ENCODE results near the gene BHMT2. TPM values are rescaled to one million over a fixed set of nuclear protein-coding genes. Genes with fewer than 3 reads are reported as not detected.

BHMT2 gene
- polyA plus RNA-seq, 2 of the 4 experiments (the other 2 are of a cell fraction): not detected

DNA sequence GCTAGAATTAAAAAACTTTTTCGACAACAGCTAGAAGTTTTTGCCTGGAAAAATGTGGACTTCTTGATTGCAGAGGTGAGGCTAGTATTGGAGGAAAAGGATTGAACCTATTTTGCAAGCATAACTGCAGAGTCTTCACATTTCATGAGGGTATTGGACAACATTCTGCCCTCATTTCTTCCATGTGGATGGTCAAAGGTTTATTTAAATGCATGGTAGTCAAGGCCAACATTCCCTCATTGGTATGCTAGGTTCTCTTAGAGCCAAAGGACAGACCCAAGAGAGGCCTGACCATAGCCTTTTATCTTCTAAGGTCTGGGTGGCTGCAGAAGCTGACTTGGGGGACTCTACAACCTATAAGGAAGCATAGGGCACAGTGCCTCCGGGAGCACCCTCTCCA is 11.2 kb downstream of the BHMT2 start:
- ChIA-PET POLR2A (no interaction called here), CTCF (no interaction called here)
- FAIRE-seq: no peak
- no peaks in the 10 kb centered on the region for H3K9me3 ChIP-seq
- no peak for TF ChIP-seq SMC3 (IDR thresholded peaks at IDR 0.05)
- no peak for TF ChIP-seq ZFP36 (IDR thresholded peaks at IDR 0.05; ENCODE audit: borderline replicate concordance, partially characterized antibody)
- TF ChIP-seq NPAS2 (CRISPR knock-in tag; IDR thresholded peaks at IDR 0.05; ENCODE audit: borderline replicate concordance): no peak
- no peak for TF ChIP-seq MAFK (IDR thresholded peaks at IDR 0.05; ENCODE audit: partially characterized antibody)
- no peak for TF ChIP-seq JUN (IDR thresholded peaks at IDR 0.05)
- TF ChIP-seq, protein P1, sequence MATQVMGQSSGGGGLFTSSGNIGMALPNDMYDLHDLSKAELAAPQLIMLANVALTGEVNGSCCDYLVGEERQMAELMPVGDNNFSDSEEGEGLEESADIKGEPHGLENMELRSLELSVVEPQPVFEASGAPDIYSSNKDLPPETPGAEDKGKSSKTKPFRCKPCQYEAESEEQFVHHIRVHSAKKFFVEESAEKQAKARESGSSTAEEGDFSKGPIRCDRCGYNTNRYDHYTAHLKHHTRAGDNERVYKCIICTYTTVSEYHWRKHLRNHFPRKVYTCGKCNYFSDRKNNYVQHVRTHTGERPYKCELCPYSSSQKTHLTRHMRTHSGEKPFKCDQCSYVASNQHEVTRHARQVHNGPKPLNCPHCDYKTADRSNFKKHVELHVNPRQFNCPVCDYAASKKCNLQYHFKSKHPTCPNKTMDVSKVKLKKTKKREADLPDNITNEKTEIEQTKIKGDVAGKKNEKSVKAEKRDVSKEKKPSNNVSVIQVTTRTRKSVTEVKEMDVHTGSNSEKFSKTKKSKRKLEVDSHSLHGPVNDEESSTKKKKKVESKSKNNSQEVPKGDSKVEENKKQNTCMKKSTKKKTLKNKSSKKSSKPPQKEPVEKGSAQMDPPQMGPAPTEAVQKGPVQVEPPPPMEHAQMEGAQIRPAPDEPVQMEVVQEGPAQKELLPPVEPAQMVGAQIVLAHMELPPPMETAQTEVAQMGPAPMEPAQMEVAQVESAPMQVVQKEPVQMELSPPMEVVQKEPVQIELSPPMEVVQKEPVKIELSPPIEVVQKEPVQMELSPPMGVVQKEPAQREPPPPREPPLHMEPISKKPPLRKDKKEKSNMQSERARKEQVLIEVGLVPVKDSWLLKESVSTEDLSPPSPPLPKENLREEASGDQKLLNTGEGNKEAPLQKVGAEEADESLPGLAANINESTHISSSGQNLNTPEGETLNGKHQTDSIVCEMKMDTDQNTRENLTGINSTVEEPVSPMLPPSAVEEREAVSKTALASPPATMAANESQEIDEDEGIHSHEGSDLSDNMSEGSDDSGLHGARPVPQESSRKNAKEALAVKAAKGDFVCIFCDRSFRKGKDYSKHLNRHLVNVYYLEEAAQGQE (IDR thresholded peaks at IDR 0.05): no peak
- TF ChIP-seq ZNF302 (CRISPR knock-in tag; IDR thresholded peaks at IDR 0.05): no peak
- TF ChIP-seq SREBF2 (IDR thresholded peaks at IDR 0.05): no peak
- TF ChIP-seq, protein P2, sequence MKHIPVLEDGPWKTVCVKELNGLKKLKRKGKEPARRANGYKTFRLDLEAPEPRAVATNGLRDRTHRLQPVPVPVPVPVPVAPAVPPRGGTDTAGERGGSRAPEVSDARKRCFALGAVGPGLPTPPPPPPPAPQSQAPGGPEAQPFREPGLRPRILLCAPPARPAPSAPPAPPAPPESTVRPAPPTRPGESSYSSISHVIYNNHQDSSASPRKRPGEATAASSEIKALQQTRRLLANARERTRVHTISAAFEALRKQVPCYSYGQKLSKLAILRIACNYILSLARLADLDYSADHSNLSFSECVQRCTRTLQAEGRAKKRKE (CRISPR knock-in tag; IDR thresholded peaks at IDR 0.05; ENCODE audit: low read depth): no peak
- TF ChIP-seq CHD2 (IDR thresholded peaks at IDR 0.05; ENCODE audit: low read length, partially characterized antibody): no peak
- no peak for TF ChIP-seq POLR2A (IDR thresholded peaks at IDR 0.05; ENCODE audit: low read length)
- no peak for TF ChIP-seq GATA3 (IDR thresholded peaks at IDR 0.05; ENCODE audit: borderline replicate concordance)
- TF ChIP-seq PHF8 (IDR thresholded peaks at IDR 0.05; ENCODE audit: borderline replicate concordance, low read depth): no peak
- TF ChIP-seq POLR2AphosphoS2 (conservative IDR thresholded peaks at IDR 0.05; ENCODE audit: low read length): no peak
- no peak for TF ChIP-seq RAD21 (conservative IDR thresholded peaks at IDR 0.05 in 1 of 2, IDR thresholded peaks at IDR 0.05 in 1 of 2)
- DNase-seq (ENCODE audit: low read depth in 1 of 2, low spot score in 1 of 2): no peak
- no peak overlapping the region for H3K27ac ChIP-seq
- WGBS (ENCODE audit: missing lambda C conversion rate): 4% methylated on average over 2 of the region's 2 CpGs
- no peak overlapping the region for H3K4me2 ChIP-seq
- no peak overlapping the region for H3K4me3 ChIP-seq
- H3K4me1 ChIP-seq: no peaks in the 10 kb centered on the region
- ATAC-seq: no peak

DNA sequence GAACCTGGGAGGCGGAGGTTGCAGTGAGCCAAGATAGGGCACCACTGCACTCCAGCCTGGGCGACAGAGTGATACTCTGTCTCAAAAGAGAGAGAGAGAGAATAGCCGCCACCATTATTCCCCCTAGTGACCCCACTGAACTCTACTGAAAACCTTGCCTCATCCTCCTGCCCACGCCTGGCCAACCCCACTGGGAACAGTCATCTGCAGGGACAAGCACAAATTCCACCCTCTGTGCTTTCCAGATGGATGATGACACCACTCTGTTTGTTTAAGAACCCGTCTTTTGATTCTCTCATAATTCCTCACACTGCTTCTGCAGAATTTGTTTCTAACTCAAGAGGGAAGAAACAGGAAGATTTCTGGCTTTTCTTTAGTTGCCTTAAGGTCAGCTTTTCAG is 12.2 kb downstream of the BHMT2 start:
- Histone ChIP-seq H3K4me1 (no peaks in the 10 kb centered on the region), H3K4me2 (no peak overlapping the region), H3K4me3 (no peak overlapping the region), H3K27ac (no peak overlapping the region), H3K9me3 (no peaks in the 10 kb centered on the region)
- ATAC-seq: no peak
- no peak for TF ChIP-seq CHD2 (IDR thresholded peaks at IDR 0.05; ENCODE audit: low read length, partially characterized antibody)
- TF ChIP-seq BHLHE40 (IDR thresholded peaks at IDR 0.05; ENCODE audit: low read depth, low read length): no peak
- TF ChIP-seq, protein P3, sequence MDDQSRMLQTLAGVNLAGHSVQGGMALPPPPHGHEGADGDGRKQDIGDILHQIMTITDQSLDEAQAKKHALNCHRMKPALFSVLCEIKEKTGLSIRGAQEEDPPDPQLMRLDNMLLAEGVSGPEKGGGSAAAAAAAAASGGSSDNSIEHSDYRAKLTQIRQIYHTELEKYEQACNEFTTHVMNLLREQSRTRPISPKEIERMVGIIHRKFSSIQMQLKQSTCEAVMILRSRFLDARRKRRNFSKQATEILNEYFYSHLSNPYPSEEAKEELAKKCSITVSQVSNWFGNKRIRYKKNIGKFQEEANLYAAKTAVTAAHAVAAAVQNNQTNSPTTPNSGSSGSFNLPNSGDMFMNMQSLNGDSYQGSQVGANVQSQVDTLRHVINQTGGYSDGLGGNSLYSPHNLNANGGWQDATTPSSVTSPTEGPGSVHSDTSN (IDR thresholded peaks at IDR 0.05): no peak
- TF ChIP-seq FOXS1 (CRISPR knock-in tag; IDR thresholded peaks at IDR 0.05): no peak
- TF ChIP-seq JUNB (IDR thresholded peaks at IDR 0.05): no peak
- TF ChIP-seq KDM1A (IDR thresholded peaks at IDR 0.05; ENCODE audit: low read depth): no peak
- TF ChIP-seq, protein P4, sequence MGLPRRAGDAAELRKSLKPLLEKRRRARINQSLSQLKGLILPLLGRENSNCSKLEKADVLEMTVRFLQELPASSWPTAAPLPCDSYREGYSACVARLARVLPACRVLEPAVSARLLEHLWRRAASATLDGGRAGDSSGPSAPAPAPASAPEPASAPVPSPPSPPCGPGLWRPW (IDR thresholded peaks at IDR 0.05): no peak
- no peak for TF ChIP-seq ZSCAN20 (CRISPR knock-in tag; IDR thresholded peaks at IDR 0.05)
- TF ChIP-seq, protein P1 (IDR thresholded peaks at IDR 0.05): no peak
- no peak for TF ChIP-seq POLR2AphosphoS2 (conservative IDR thresholded peaks at IDR 0.05; ENCODE audit: low read length)
- TF ChIP-seq, protein P2 (CRISPR knock-in tag; IDR thresholded peaks at IDR 0.05; ENCODE audit: low read depth): no peak
- TF ChIP-seq, protein P5, sequence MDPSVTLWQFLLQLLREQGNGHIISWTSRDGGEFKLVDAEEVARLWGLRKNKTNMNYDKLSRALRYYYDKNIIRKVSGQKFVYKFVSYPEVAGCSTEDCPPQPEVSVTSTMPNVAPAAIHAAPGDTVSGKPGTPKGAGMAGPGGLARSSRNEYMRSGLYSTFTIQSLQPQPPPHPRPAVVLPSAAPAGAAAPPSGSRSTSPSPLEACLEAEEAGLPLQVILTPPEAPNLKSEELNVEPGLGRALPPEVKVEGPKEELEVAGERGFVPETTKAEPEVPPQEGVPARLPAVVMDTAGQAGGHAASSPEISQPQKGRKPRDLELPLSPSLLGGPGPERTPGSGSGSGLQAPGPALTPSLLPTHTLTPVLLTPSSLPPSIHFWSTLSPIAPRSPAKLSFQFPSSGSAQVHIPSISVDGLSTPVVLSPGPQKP (IDR thresholded peaks at IDR 0.05; ENCODE audit: low read depth, low read length): no peak
- no peak for TF ChIP-seq MAZ (IDR thresholded peaks at IDR 0.05; ENCODE audit: borderline replicate concordance, low read depth, low read length)
- TF ChIP-seq NPAS2 (CRISPR knock-in tag; IDR thresholded peaks at IDR 0.05; ENCODE audit: borderline replicate concordance): no peak
- TF ChIP-seq ESRRA (IDR thresholded peaks at IDR 0.05; ENCODE audit: borderline replicate concordance, low read length): no peak
- TF ChIP-seq EHMT2 (IDR thresholded peaks at IDR 0.05; ENCODE audit: low read depth): no peak
- CTCF ChIA-PET: no interaction called here
- no peak for DNase-seq (ENCODE audit: low read depth in 1 of 2, low spot score in 1 of 2)
- 74% methylated on average over 5 of the region's 5 CpGs for WGBS (ENCODE audit: missing lambda C conversion rate)
- POLR2A ChIA-PET: no interaction called here
- FAIRE-seq: no peak
